HepG2 (cell line): ENCODE results near the gene AGR3. TPM values are rescaled to one million over a fixed set of nuclear protein-coding genes. Genes with fewer than 3 reads are reported as not detected.

Source experiments
- ATAC-seq: fragments of 200-7000 bp; cut with Tn5 transposase; 3 replicates; pipeline ENCODE4 v1.9.1; 2020; ENCODE audit warnings: mild to moderate bottlenecking, moderate library complexity
- BruUV-seq: library from RNA; stranded (reverse); fragments of 400-500 nt; replicated peaks from 2 replicates; lab custom pipeline; 2021; lab: Mats Ljungman, UMichigan
- CTCF ChIA-PET: fragments of 300-600 bp; formaldehyde crosslinking; extraction: SDS; loops from one replicate; lab custom pipeline; 2021; ENCODE audit warnings: low total read pairs, inconsistent platforms, low intra/inter-chr PET ratio; lab: Yijun Ruan, JAX
- POLR2A ChIA-PET: fragments of 350-600 bp; sonication (Branson Sonifier 250); formaldehyde crosslinking; loops from one replicate; lab custom pipeline; 2020; ENCODE audit warnings: antibody characterized with exemption, inconsistent platforms; lab: Yijun Ruan, JAX
- DNase-seq: peaks from one replicate; pipeline ENCODE4 v3.0.0-alpha.2; 2015; ENCODE audit warnings: low spot score
- FAIRE-seq: peaks from 3 replicates; lab custom pipeline; 2011; peaks lifted over from hg19 to GRCh38; lab: Jason Lieb, UNC
- H2AFZ ChIP-seq: one replicate; pipeline ENCODE4 v1.6.1; 2011; ENCODE audit warnings: low read length, inconsistent platforms
- H3K27ac ChIP-seq: fragments of 300-600 bp; 3 replicates; pipeline ENCODE4 v1.8.0; 2011; ENCODE audit warnings: mixed run types, mild to moderate bottlenecking, mixed read lengths, low read length, inconsistent platforms; ENCODE audit not compliant: insufficient read depth; ENCODE audit errors: extremely low read length
- H3K27me3 ChIP-seq, 2 experiments: fragments of 200-600 bp in 1 of 2; 2 replicates in 1 of 2; 3 replicates in 1 of 2; pipeline versions ENCODE4 v1.6.0 to v1.8.0; 2011; ENCODE audit warnings: low read length in 2 of 2, mild to moderate bottlenecking in 2 of 2, moderate library complexity in 2 of 2, inconsistent platforms in 1 of 2; ENCODE audit not compliant: insufficient read depth in 2 of 2, control insufficient read depth in 1 of 2
- H3K36me3 ChIP-seq, 2 experiments: fragments of 200-600 bp in 1 of 2; replicated peaks in 1 of 2; 2 replicates in 1 of 2; 3 replicates in 1 of 2; pipeline versions ENCODE4 v1.5.1 to v1.8.0; 2011; ENCODE audit warnings: low read length in 2 of 2, inconsistent platforms in 1 of 2; ENCODE audit not compliant: insufficient read depth in 2 of 2, control insufficient read depth in 1 of 2
- H3K4me1 ChIP-seq: 2 replicates; pipeline ENCODE4 v1.5.1; 2012; ENCODE audit warnings: low read length, inconsistent platforms; ENCODE audit not compliant: insufficient read depth
- H3K4me2 ChIP-seq: 2 replicates; pipeline ENCODE4 v1.6.0; 2011; ENCODE audit warnings: low read depth, low read length, inconsistent platforms
- H3K4me3 ChIP-seq, 3 experiments: fragments of 200-600 bp in 1 of 3; sonication (generic), shearing (Covaris generic) in 1 of 3; replicated peaks in 1 of 3; 2 replicates each; pipeline ENCODE4 v1.5.1; 2011 to 2016; ENCODE audit warnings: low read length in 3 of 3, inconsistent platforms in 2 of 3, low read depth in 2 of 3, mild to moderate bottlenecking in 2 of 3, control low read depth in 1 of 3, mixed read lengths in 1 of 3; ENCODE audit not compliant: insufficient read depth in 1 of 3
- H3K79me2 ChIP-seq: one replicate; pipeline ENCODE4 v1.6.1; 2011; ENCODE audit warnings: low read length, inconsistent platforms; ENCODE audit not compliant: insufficient read depth
- H3K9ac ChIP-seq: 2 replicates; pipeline ENCODE4 v1.6.0; 2011; ENCODE audit warnings: mild to moderate bottlenecking, low read depth, low read length, inconsistent platforms; ENCODE audit not compliant: insufficient read depth
- H3K9me3 ChIP-seq: 2 replicates; pipeline ENCODE4 v1.5.1; 2012; ENCODE audit warnings: mild to moderate bottlenecking, low read length
- H4K20me1 ChIP-seq: 2 replicates; pipeline ENCODE4 v1.6.0; 2011; ENCODE audit warnings: inconsistent platforms, mild to moderate bottlenecking, low read length, moderate library complexity; ENCODE audit not compliant: insufficient read depth
- FOXK2 ChIP-seq: fragments of 450-650 bp; IDR thresholded peaks from 2 replicates; pipeline ENCODE4 v1.6.1; 2016
- HIVEP1 ChIP-seq: sonication (generic); formaldehyde crosslinking; IDR thresholded peaks from 2 replicates; pipeline ENCODE4 v1.4.0; 2020; ENCODE audit warnings: mild to moderate bottlenecking, missing genetic modification reagents
- IKZF1 ChIP-seq: fragments of 450-650 bp; IDR thresholded peaks from 2 replicates; pipeline ENCODE4 v1.7.1; 2016
- MED8 ChIP-seq: sonication (generic); formaldehyde crosslinking; IDR thresholded peaks from 2 replicates; pipeline ENCODE4 v1.8.1; 2023; ENCODE audit warnings: mild to moderate bottlenecking, missing genetic modification reagents; ENCODE audit not compliant: insufficient replicate concordance
- NFATC3 ChIP-seq: sonication (generic); formaldehyde crosslinking; IDR thresholded peaks from 2 replicates; pipeline ENCODE4 v1.5.1; 2020; ENCODE audit warnings: mild to moderate bottlenecking, missing genetic modification reagents
- PCBP2 ChIP-seq: fragments of 200-400 bp; formaldehyde crosslinking; optimal IDR thresholded peaks from 2 replicates; pipeline ENCODE3; 2018; ENCODE audit warnings: low read length, low read depth; ENCODE audit not compliant: poor library complexity, severe bottlenecking
- SNAPC5 ChIP-seq: sonication (generic); formaldehyde crosslinking; IDR thresholded peaks from 2 replicates; pipeline ENCODE4 v1.8.1; 2023; ENCODE audit warnings: mild to moderate bottlenecking, missing genetic modification reagents, borderline replicate concordance
- TBX2 ChIP-seq: sonication (generic); formaldehyde crosslinking; IDR thresholded peaks from 2 replicates; pipeline ENCODE4 v1.5.0; 2020; ENCODE audit warnings: missing genetic modification reagents, mild to moderate bottlenecking, borderline replicate concordance
- TEF ChIP-seq: sonication (generic); formaldehyde crosslinking; IDR thresholded peaks from 2 replicates; pipeline ENCODE4 v1.5.0; 2020; ENCODE audit warnings: missing genetic modification reagents
- ZC3H4 ChIP-seq: sonication (generic); formaldehyde crosslinking; IDR thresholded peaks from 2 replicates; pipeline ENCODE4 v1.4.0; 2020; ENCODE audit warnings: missing genetic modification reagents, borderline replicate concordance
- ZNF569 ChIP-seq: sonication (generic); formaldehyde crosslinking; IDR thresholded peaks from 2 replicates; pipeline ENCODE4 v1.5.0; 2020; ENCODE audit warnings: mild to moderate bottlenecking, missing genetic modification reagents, moderate library complexity, borderline replicate concordance
- ZNF570 ChIP-seq: sonication (generic); formaldehyde crosslinking; IDR thresholded peaks from 2 replicates; pipeline ENCODE4 v1.4.0; 2020; ENCODE audit warnings: mild to moderate bottlenecking, missing genetic modification reagents, borderline replicate concordance
- ZNF574 ChIP-seq: sonication (generic); formaldehyde crosslinking; IDR thresholded peaks from 2 replicates; pipeline ENCODE4 v1.4.0; 2020; ENCODE audit warnings: missing genetic modification reagents
- ZNF605 ChIP-seq: sonication (generic); formaldehyde crosslinking; IDR thresholded peaks from 2 replicates; pipeline ENCODE4 v1.8.0; 2022; ENCODE audit warnings: mild to moderate bottlenecking, missing genetic modification reagents
- in situ Hi-C: cut with HindIII; loops from 2 replicates; pipeline ENCODE4 v1.10.0; 2017; ENCODE audit warnings: low pct_unique_long_range_greater_than_20kb; ENCODE audit not compliant: extremely low pct_ligation_motif_present
- intact Hi-C: fragments of 100-400 bp; cut with micrococcal nuclease; formaldehyde crosslinking; loops from one replicate; pipeline ENCODE4 v1.10.0; 2022; ENCODE audit not compliant: unreplicated experiment
- polyA plus RNA-seq, 8 experiments: library from polyadenylated mRNA; depleted of rRNA in 3 of 8; stranded (reverse) in 7 of 8; unstranded in 1 of 8; fragments of >200 nt; fragmentation: Illumina TruSeq in 4 of 8; extraction: Trizol in 4 of 8; gene quantifications; 2 replicates each; pipeline versions ENCODE4 v1.2.1 to v1.2.3, GENCODE V29; 2011 to 2016; ENCODE audit warnings: low read depth in 4 of 8, missing spikeins in 1 of 8, mixed read lengths in 1 of 8; ENCODE audit not compliant: insufficient read depth in 1 of 8
- total RNA-seq, 5 experiments: library from RNA; depleted of rRNA; stranded (reverse); fragments of >200 nt; fragmentation: Illumina TruSeq; extraction: Trizol; gene quantifications; 2 replicates each; pipeline ENCODE4 v1.2.3, GENCODE V29; 2016; ENCODE audit warnings: low read depth in 1 of 5
- TF ChIP-seq, protein P1 (sequence below), 2 experiments: IDR thresholded peaks; 2 replicates each; pipeline ENCODE4 v1.6.1; 2011 to 2012; ENCODE audit warnings: low read length in 2 of 2, borderline replicate concordance in 1 of 2, low read depth in 1 of 2, mild to moderate bottlenecking in 1 of 2, moderate library complexity in 1 of 2

AGR3 gene
- total and polyA plus RNA-seq, 2 of the 13 experiments (the other 11 are each of a cell fraction or from before 2014, with no cell fraction given) = not detected

- TF ChIP-seq, protein P1, sequence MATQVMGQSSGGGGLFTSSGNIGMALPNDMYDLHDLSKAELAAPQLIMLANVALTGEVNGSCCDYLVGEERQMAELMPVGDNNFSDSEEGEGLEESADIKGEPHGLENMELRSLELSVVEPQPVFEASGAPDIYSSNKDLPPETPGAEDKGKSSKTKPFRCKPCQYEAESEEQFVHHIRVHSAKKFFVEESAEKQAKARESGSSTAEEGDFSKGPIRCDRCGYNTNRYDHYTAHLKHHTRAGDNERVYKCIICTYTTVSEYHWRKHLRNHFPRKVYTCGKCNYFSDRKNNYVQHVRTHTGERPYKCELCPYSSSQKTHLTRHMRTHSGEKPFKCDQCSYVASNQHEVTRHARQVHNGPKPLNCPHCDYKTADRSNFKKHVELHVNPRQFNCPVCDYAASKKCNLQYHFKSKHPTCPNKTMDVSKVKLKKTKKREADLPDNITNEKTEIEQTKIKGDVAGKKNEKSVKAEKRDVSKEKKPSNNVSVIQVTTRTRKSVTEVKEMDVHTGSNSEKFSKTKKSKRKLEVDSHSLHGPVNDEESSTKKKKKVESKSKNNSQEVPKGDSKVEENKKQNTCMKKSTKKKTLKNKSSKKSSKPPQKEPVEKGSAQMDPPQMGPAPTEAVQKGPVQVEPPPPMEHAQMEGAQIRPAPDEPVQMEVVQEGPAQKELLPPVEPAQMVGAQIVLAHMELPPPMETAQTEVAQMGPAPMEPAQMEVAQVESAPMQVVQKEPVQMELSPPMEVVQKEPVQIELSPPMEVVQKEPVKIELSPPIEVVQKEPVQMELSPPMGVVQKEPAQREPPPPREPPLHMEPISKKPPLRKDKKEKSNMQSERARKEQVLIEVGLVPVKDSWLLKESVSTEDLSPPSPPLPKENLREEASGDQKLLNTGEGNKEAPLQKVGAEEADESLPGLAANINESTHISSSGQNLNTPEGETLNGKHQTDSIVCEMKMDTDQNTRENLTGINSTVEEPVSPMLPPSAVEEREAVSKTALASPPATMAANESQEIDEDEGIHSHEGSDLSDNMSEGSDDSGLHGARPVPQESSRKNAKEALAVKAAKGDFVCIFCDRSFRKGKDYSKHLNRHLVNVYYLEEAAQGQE (IDR thresholded peaks at IDR 0.05; ENCODE audit: borderline replicate concordance in 1 of 2, low read depth in 1 of 2, low read length in 2 of 2) = no peak
- TF ChIP-seq MED8 (CRISPR knock-in tag) = no peak
- TF ChIP-seq, all 625 proteins: peak for 0
These were observed 35.1 kb downstream of the AGR3 start (continued) for GRCh38 chr7:16846601-16847165.

DNA sequence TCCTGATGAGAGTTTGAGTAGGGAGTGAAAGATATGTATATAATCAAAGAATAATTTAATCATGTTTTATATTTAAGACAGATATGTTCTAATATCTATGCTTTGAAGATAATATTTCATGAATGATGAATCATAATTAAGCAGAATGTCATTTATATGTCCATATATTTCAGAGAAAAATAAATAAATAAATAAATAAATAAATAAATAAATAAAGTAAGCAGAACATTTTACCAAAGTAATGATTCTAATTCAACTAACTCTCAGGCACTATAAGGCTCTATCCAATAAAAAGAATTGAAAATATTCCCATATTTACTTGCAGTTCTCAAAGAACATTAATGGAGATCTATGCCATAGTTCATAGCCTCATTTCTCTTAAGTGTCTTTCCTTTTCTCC lies 36.0 kb downstream of the AGR3 start:
- H2AFZ ChIP-seq = no peak overlapping the region
- H3K4me3 ChIP-seq = no peak overlapping the region
- ChIA-PET POLR2A (no interaction called here), CTCF (no interaction called here)
- no peak overlapping the region for H3K4me2 ChIP-seq
- ATAC-seq (no peak), FAIRE-seq (no peak), DNase-seq (no peak)
- H3K27ac ChIP-seq = no peak overlapping the region
- H3K4me1 ChIP-seq = peaks cover 10% of the 10 kb centered on the region
- in situ Hi-C loops (no loop called here), intact Hi-C loops (no loop called here)
- H4K20me1 ChIP-seq = no peaks in the 10 kb centered on the region
- H3K79me2 ChIP-seq = no peaks in the 10 kb centered on the region
- H3K27me3 ChIP-seq = peaks cover 0 to 9% of the 10 kb centered on the region in 2 experiments; a peak in 1 of 5 replicates
- H3K36me3 ChIP-seq = no peaks in the 10 kb centered on the region
- H3K9ac ChIP-seq = no peak overlapping the region
- H3K9me3 ChIP-seq = no peaks in the 10 kb centered on the region
- no TSS peak for BruUV-seq
- no peak for TF ChIP-seq TBX2 (CRISPR knock-in tag)
- TF ChIP-seq ZNF570 (CRISPR knock-in tag) = no peak
- TF ChIP-seq HIVEP1 (CRISPR knock-in tag) = no peak
- no peak for TF ChIP-seq IKZF1
- no peak for TF ChIP-seq FOXK2
- no peak for TF ChIP-seq NFATC3 (CRISPR knock-in tag)
- no peak for TF ChIP-seq ZNF605 (CRISPR knock-in tag)
- no peak for TF ChIP-seq TEF (CRISPR knock-in tag)
- TF ChIP-seq SNAPC5 (CRISPR knock-in tag) = no peak
- no peak for TF ChIP-seq ZNF574
- TF ChIP-seq ZC3H4 (CRISPR knock-in tag) = no peak
- no peak for TF ChIP-seq PCBP2
- no peak for TF ChIP-seq ZNF569
